NCI-H128 (cell line): ENCODE results near the gene OGFR.

Experiments used
- DNase-seq: peaks from one replicate; lab custom pipeline; 2025; ENCODE audit not compliant: unreplicated experiment; lab: John Stamatoyannopoulos, UW

Gene OGFR

DNA sequence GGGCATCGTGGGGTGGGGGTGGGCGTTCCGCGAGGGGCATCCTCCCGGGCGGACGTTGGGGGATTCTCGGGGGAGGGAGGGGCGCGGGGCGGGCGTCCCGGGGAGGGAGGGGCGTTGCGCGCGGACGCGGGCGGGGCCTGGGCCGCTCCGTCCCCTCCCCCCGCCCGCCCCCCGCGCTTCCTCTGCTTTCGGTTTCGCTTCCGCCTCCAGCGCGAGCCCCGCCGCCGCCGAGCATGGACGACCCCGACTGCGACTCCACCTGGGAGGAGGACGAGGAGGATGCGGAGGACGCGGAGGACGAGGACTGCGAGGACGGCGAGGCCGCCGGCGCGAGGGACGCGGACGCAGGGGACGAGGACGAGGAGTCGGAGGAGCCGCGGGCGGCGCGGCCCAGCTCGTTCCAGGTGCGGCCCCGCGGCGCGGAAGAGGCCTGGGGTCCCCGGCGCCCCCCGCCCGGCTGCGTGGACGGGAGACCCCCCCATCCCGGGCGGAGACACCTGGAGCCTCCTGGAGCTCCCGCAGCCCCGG is at the start of gene OGFR:
TSS of gene OGFR (plus strand) at position 209 of the 528 bp plus-strand sequence. CDS start at position 234, 25 bp downstream.
- DNase-seq, result no peak

DNA sequence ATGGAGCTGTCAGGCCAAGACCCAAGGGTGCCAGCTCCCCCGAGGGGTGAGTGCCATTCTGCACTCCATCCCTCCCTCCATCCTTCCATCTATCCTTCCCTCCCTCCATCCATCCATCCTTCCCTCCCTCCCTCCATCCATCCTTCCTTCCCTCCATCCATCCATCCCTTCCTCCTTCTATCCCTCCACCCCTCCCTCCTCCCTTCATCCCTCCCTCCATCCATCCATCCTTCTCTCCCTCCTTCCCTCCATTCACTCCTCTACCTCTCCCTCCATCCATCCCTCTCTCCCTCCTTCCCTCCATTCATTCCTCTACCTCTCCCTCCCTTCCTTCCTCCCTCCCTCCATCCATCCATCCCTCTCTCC is 49.7 kb upstream of the OGFR start:
- no peak for DNase-seq

DNA sequence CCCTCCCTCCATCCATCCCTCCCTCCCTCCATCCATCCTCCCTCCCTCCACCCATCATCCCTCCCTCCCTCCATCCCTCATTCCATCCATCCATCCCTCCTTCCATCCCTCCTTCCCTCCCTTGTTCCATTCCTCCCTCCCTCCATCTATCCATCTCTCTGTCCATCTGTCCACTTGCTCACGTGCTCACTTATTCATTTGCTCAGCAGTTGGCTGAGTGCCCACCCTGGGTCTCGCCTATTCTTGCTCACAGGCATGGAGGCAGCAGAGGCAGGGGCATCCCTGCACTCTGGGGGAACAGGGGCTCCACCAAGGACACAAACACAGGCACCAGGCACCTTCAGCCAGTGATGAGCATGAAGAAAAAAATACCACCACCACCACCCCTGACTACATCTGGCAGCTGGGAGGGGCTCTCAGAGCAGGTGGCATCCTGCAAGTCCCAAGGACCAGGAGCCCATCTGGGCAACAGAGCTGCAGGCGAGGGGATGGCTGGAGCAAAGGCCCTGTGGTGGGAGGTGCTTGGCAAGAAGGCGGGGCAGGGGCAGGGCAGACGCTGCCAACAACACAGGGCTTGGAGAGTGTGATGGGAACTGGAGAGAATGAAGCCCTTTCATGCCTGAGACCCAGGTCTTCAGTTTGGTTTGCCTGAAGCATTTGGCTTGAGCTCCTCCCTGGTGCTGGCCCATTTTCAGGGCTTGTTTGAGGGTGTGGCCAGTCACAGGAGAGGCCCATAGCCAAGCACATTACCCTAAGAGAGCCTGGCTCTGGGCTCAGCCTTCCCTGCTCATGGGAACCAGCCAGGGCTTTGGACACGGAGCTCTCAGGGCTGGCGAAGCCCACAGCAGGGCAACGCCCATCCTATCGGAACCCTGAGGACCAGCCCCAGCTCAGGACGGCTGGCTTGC is 48.6 kb upstream of the OGFR start:
- DNase-seq, result no peak

DNA sequence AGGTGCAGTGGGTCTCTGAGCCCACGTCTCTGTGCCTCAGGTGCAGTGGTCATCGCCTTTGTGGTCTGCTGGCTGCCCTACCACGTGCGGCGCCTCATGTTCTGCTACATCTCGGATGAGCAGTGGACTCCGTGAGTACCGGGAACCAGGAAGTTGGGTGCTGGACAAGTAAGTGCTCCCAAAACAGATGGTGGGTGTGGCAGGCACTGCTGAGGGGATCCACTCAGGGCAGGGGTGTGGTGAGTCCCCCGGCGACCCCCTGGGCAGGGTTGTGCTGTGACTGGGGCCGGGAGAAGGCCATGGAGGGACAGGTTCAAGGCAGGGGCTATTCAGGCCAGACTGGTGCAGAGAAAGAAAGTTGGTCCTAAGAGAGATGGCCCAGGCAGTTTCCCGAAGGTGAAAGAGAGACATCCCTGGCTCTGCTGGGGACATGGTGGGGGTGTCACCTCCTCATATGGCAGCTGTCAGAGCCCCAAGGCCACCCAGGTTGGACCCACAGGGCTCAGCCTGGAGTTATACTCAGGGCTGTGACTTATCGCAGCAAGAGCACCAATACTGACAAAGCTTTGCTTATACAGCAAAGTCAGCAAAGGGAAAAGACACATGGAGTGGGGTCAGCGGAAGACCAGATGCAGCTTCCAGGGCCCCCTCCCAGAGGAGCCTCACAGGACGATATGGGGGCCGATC is 46.3 kb upstream of the OGFR start:
- DNase-seq, result no peak

- DNase-seq, result no peak
Measured at GRCh38 chr20:62759981-62760431, 44.6 kb upstream of the OGFR start.

DNA sequence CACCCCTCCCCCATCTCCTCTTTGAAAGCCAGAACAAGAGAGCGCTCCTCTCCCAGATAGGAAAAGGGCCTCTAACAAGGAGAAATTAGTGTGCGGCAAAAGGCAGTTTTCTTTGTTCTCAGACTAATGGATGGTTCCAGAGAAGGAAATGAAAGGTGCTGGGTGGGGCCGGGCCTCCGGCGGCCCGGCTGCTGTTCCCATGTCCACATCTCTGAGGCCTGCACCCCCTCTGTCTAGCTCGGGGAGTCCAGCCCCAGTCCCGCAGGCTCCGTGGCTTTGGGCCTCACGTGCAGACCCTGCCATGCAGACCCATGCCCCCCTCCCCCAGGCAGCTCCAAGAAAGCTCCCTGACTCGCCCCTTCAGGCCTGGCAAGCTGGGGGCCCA is 44.2 kb upstream of the OGFR start:
- no peak for DNase-seq

GRCh38 chr20:62760856-62761758 is 43.5 kb upstream of the OGFR start:
- no peak for DNase-seq

DNA sequence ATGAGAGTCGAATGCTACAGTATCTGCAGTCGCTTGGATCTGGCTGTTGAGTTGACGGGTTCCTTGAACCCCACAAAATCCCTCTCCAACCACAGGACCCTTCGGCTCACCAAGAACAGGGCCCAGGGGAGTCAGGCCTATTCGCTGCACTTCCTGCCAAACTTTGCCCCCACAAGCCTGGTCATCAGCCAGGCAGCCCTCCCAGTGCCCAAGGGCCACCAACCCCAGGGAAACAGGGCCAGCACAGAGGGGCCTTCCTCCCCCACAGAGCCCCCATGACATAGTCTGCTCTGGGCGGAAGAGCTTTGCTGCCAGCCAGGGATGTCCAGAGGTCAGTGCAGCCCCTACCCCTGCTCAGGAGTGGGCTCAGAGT is 42.9 kb upstream of the OGFR start:
- DNase-seq, result no peak

- no peak for DNase-seq
Measured at GRCh38 chr20:62762376-62762775, 42.3 kb upstream of the OGFR start.

DNA sequence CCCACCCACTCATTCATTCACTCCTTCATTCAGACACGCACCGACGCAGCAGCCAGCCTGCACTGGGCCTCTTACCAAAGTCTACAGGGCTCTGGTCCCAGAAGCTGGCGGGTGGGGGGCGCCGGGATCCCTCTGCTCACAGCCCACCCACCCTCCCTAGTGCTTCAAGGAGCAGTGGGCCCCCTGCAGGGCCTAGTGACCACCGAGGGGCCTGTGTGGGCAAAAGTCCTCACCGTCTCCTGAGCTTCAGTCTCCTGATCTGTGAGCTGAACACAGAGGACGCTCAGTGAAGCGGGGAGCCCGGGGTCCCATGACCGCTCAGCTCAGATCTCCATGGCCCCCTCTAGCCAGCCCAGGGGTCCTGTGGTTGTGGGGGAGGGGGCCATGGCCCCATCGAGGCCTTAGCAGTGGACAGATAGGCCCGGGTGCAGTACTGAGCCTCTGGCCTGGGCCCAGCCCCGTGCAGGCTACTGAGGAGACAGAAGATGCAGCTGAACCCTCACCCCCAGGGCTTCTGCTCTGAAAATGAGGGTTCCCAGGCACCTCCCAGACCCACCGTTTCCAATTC is 41.8 kb upstream of the OGFR start:
- DNase-seq, result no peak

GRCh38 chr20:62763404-62763803 is 41.2 kb upstream of the OGFR start:
- no peak for DNase-seq

- DNase-seq, result no peak
Measured at GRCh38 chr20:62764156-62764935, 40.3 kb upstream of the OGFR start.

DNA sequence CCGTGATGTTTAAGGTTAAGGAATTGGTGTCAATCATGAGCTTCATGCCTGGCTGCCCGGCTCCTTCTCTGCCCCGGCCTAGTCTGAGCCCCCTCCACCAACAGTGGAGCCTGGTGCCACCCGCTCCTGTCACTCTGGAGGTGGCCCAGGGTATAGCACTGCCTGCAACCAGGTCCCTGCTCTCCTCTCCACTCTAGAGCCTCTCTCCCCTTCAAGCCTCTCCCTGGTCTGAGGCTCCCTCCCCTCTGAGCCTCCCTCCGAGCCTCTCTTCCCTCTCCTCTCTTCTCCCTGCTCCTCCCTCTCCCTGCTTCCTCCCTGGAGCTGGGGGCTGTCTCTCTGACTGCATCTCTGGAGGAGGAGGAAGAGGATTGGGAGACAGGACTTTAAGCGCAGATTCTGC is 39.6 kb upstream of the OGFR start:
- DNase-seq, result no peak

GRCh38 chr20:62765432-62766070 is 39.1 kb upstream of the OGFR start:
- no peak for DNase-seq

GRCh38 chr20:62766071-62766450 is 38.6 kb upstream of the OGFR start:
- no peak for DNase-seq

GRCh38 chr20:62766716-62767115 is 37.9 kb upstream of the OGFR start:
- DNase-seq, result no peak

DNA sequence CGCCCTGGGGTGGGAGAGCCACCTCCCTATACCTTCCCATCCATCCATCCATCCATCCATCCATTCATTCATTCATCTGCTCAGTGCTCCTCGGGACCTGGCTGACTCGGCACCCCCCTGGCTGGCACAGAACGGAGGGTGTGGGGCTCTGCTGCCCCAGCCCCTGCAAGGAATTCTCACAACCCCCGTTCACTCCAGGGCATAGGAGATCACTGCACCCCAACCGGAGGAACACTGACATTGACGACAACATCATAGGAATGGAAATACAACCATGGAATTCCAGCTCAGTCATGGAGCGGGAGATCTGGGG is 36.4 kb upstream of the OGFR start:
- no peak for DNase-seq

- DNase-seq, result no peak
Measured at GRCh38 chr20:62768551-62769287, 35.9 kb upstream of the OGFR start.
